CD14-positive monocyte (primary cell): ENCODE results near the gene WDR72. TPM values are rescaled to one million over a fixed set of nuclear protein-coding genes. Genes with fewer than 3 reads are reported as not detected.

ENCODE experiments used
- DNase-seq, 3 donors: peaks; one replicate each; pipeline ENCODE4 v3.0.0-alpha.2; 2011 to 2022
- H2AFZ ChIP-seq: 2 replicates; pipeline ENCODE4 v1.6.0; 2012; ENCODE audit warnings: mild to moderate bottlenecking, low read depth, low read length, inconsistent platforms; ENCODE audit not compliant: insufficient read depth, poor library complexity, severe bottlenecking
- H3K27ac ChIP-seq, 2 donors: 1 replicate in 1 of 2; 2 replicates in 1 of 2; pipeline ENCODE4 v1.5.1; 2012 to 2013; ENCODE audit warnings: low read length in 2 of 2, control low read depth in 1 of 2, inconsistent platforms in 1 of 2, low read depth in 1 of 2, mild to moderate bottlenecking in 1 of 2
- H3K27me3 ChIP-seq, 2 donors: one replicate each; pipeline versions ENCODE4 v1.6.0 to v1.6.1; 2011 to 2013; ENCODE audit warnings: low read length in 2 of 2; ENCODE audit not compliant: control insufficient read depth in 2 of 2, insufficient read depth in 2 of 2
- H3K36me3 ChIP-seq, 2 donors: replicated peaks in 1 of 2; 1 replicate in 1 of 2; 2 replicates in 1 of 2; pipeline versions ENCODE4 v1.5.1 to v1.6.1; 2012 to 2013; ENCODE audit warnings: low read length in 2 of 2, control low read depth in 1 of 2, inconsistent platforms in 1 of 2, mild to moderate bottlenecking in 1 of 2; ENCODE audit not compliant: insufficient read depth in 2 of 2, control insufficient read depth in 1 of 2
- H3K4me1 ChIP-seq, 2 donors: 1 replicate in 1 of 2; 2 replicates in 1 of 2; pipeline versions ENCODE4 v1.5.1 to v1.6.1; 2012 to 2013; ENCODE audit warnings: low read length in 2 of 2, control low read depth in 1 of 2, inconsistent platforms in 1 of 2, mild to moderate bottlenecking in 1 of 2, moderate library complexity in 1 of 2; ENCODE audit not compliant: insufficient read depth in 2 of 2, control insufficient read depth in 1 of 2
- H3K4me2 ChIP-seq: replicated peaks from 2 replicates; pipeline ENCODE3; 2012; ENCODE audit warnings: low read length, moderate library complexity, mild to moderate bottlenecking; ENCODE audit not compliant: poor library complexity, severe bottlenecking; ENCODE audit errors: extremely low read depth
- H3K4me3 ChIP-seq, 3 experiments: fragments of 200-600 bp in 1 of 3; sonication (generic) in 1 of 3; replicated peaks in 1 of 3; 1 replicate in 2 of 3; 2 replicates in 1 of 3; pipeline ENCODE4 v1.5.1; 2011 to 2013; ENCODE audit warnings: low read length in 3 of 3, mild to moderate bottlenecking in 3 of 3, control low read depth in 2 of 3, low read depth in 2 of 3, inconsistent platforms in 1 of 3, moderate library complexity in 1 of 3
- H3K79me2 ChIP-seq: 2 replicates; pipeline ENCODE4 v1.6.0; 2012; ENCODE audit warnings: mild to moderate bottlenecking, control low read depth, inconsistent platforms, low read length, moderate library complexity; ENCODE audit not compliant: insufficient read depth
- H3K9ac ChIP-seq: 2 replicates; pipeline ENCODE4 v1.6.0; 2017; ENCODE audit warnings: low read length, mild to moderate bottlenecking; ENCODE audit not compliant: insufficient read depth, poor library complexity, severe bottlenecking
- H3K9me3 ChIP-seq, 2 donors: replicated peaks in 1 of 2; 1 replicate in 1 of 2; 2 replicates in 1 of 2; pipeline versions ENCODE4 v1.5.1 to v1.6.1; 2012 to 2013; ENCODE audit warnings: low read length in 2 of 2, control low read depth in 1 of 2; ENCODE audit not compliant: control insufficient read depth in 1 of 2, insufficient read depth in 1 of 2
- H4K20me1 ChIP-seq: 2 replicates; pipeline ENCODE4 v1.6.0; 2012; ENCODE audit warnings: mild to moderate bottlenecking, low read length, control low read depth, moderate library complexity; ENCODE audit not compliant: insufficient read depth
- H3K27ac Mint-ChIP-seq, 7 donors: one replicate each; pipeline ENCODE4 v1.8.0; 2020; ENCODE audit warnings: mild to moderate bottlenecking in 7 of 7, mixed read lengths in 7 of 7, moderate library complexity in 6 of 7, inconsistent platforms in 2 of 7
- H3K27me3 Mint-ChIP-seq, 3 donors: one replicate each; pipeline ENCODE4 v1.8.0; 2021 to 2022; ENCODE audit warnings: low read depth in 3 of 3, mild to moderate bottlenecking in 3 of 3, mixed read lengths in 3 of 3, moderate library complexity in 3 of 3, inconsistent platforms in 1 of 3
- H3K36me3 Mint-ChIP-seq, 2 donors: one replicate each; pipeline ENCODE4 v1.8.0; 2020; ENCODE audit warnings: mixed read lengths in 2 of 2, inconsistent platforms in 1 of 2, mild to moderate bottlenecking in 1 of 2
- H3K4me1 Mint-ChIP-seq: one replicate; pipeline ENCODE4 v1.8.0; 2020; ENCODE audit warnings: mild to moderate bottlenecking, mixed read lengths
- H3K4me3 Mint-ChIP-seq, 2 donors: one replicate each; pipeline ENCODE4 v1.8.0; 2020; ENCODE audit warnings: mild to moderate bottlenecking in 2 of 2, mixed read lengths in 2 of 2, moderate library complexity in 1 of 2
- H3K9me3 Mint-ChIP-seq, 7 donors: one replicate each; pipeline ENCODE4 v1.8.0; 2020 to 2022; ENCODE audit warnings: mixed read lengths in 7 of 7, mild to moderate bottlenecking in 6 of 7, moderate library complexity in 6 of 7, inconsistent platforms in 2 of 7
- CTCF ChIP-seq: fragments of 200-600 bp; IDR thresholded peaks from one replicate; pipeline ENCODE4 v1.8.0; 2022; ENCODE audit warnings: antibody characterized with exemption, mild to moderate bottlenecking
- WGBS: methylation state at CpG from one replicate; pipeline ENCODE4 v1.1.5; 2013; ENCODE audit warnings: missing lambda C conversion rate; ENCODE audit not compliant: insufficient coverage; 5-methylcytosine and 5-hydroxymethylcytosine counted together
- intact Hi-C, 2 donors: fragments of 100-400 bp; cut with micrococcal nuclease; formaldehyde crosslinking; loops; one replicate each; pipeline versions ENCODE4 v1.15.0 to v1.15.1; 2023
- polyA plus RNA-seq, 3 donors: library from polyadenylated mRNA; depleted of rRNA in 1 of 3; unstranded in 2 of 3; stranded (reverse) in 1 of 3; fragments of 300-500 nt in 2 of 3; fragments of >200 nt in 1 of 3; fragmentation: Illumina TruSeq in 2 of 3; gene quantifications; 1 replicate in 2 of 3; 2 replicates in 1 of 3; pipeline ENCODE4 v1.2.3, GENCODE V29; 2012 to 2021

The WDR72 gene
- polyA plus RNA-seq, 3 donors: not detected

- H3K36me3 Mint-ChIP-seq: no peaks in the 10 kb centered on the region
- no peaks in the 10 kb centered on the region for H3K27me3 ChIP-seq
- H3K9me3 ChIP-seq: no peaks in the 10 kb centered on the region
- no peak for DNase-seq
- H4K20me1 ChIP-seq: no peaks in the 10 kb centered on the region
- H3K27me3 Mint-ChIP-seq: no peaks in the 10 kb centered on the region
- H2AFZ ChIP-seq: no peak overlapping the region
- H3K9ac ChIP-seq: no peak overlapping the region
- H3K4me2 ChIP-seq: no peak overlapping the region
- H3K4me1 ChIP-seq: no peaks in the 10 kb centered on the region
- TF ChIP-seq CTCF: no peak
- no peak overlapping the region for H3K4me3 ChIP-seq
- H3K36me3 ChIP-seq: no peaks in the 10 kb centered on the region
- no peak overlapping the region for H3K4me3 Mint-ChIP-seq
- H3K79me2 ChIP-seq: no peaks in the 10 kb centered on the region
- intact Hi-C loops: no loop called here
- no peaks in the 10 kb centered on the region for H3K4me1 Mint-ChIP-seq
- peaks cover 0 to 11% (median 0%) of the 10 kb centered on the region in 7 donors for H3K9me3 Mint-ChIP-seq
- no peak overlapping the region for H3K27ac Mint-ChIP-seq
- no peak overlapping the region for H3K27ac ChIP-seq
These were observed 269.1 kb downstream of the WDR72 start for GRCh38 chr15:53490341-53490740.

GRCh38 chr15:53482055-53482454 lies 277.4 kb downstream of the WDR72 start:
- Histone ChIP-seq H3K36me3 (no peaks in the 10 kb centered on the region), H3K4me3 (no peak overlapping the region), H4K20me1 (no peaks in the 10 kb centered on the region), H3K9me3 (peaks cover 0 to 4% of the 10 kb centered on the region in 2 donors), H3K27me3 (no peaks in the 10 kb centered on the region), H3K4me2 (no peak overlapping the region), H3K79me2 (no peaks in the 10 kb centered on the region), H3K9ac (no peak overlapping the region), H3K27ac (no peak overlapping the region), H3K4me1 (no peaks in the 10 kb centered on the region), H2AFZ (no peak overlapping the region)
- no peak for DNase-seq
- intact Hi-C loops: no loop called here
- peaks cover 0 to 4% (median 0%) of the 10 kb centered on the region in 3 donors for H3K27me3 Mint-ChIP-seq
- no peak overlapping the region for H3K27ac Mint-ChIP-seq
- WGBS: 100% methylated on average over 1 of the region's 1 CpG
- H3K36me3 Mint-ChIP-seq: no peaks in the 10 kb centered on the region
- no peak for TF ChIP-seq CTCF
- peaks cover 2 to 10% (median 6%) of the 10 kb centered on the region in 7 donors for H3K9me3 Mint-ChIP-seq
- H3K4me3 Mint-ChIP-seq: no peak overlapping the region
- no peaks in the 10 kb centered on the region for H3K4me1 Mint-ChIP-seq
